H1 (cell line): ENCODE data around the gene CACNG7. TPM values are rescaled to one million over a fixed set of nuclear protein-coding genes. Genes with fewer than 3 reads are reported as not detected.

Experiments used
- CHD7 ChIP-seq: fragments of 300-600 bp; sonication (generic); IDR thresholded peaks from 2 replicates; pipeline ENCODE4 v1.7.1; 2012; ENCODE audit warnings: low read length, moderate library complexity, mild to moderate bottlenecking, inconsistent platforms; ENCODE audit not compliant: insufficient replicate concordance
- KDM1A ChIP-seq: fragments of 200-600, 300-600 bp; sonication (generic); IDR thresholded peaks from 2 replicates; pipeline ENCODE4 v1.7.1; 2016; ENCODE audit warnings: mild to moderate bottlenecking, low read length, borderline replicate concordance
- polyA plus RNA-seq, 7 experiments: library from polyadenylated mRNA; depleted of rRNA in 3 of 7; stranded (reverse) in 5 of 7; unstranded in 2 of 7; fragments of >200 nt in 5 of 7; fragments of 200-250 nt in 2 of 7; gene quantifications; 1 replicate in 5 of 7; 2 replicates in 1 of 7; 4 replicates in 1 of 7; pipeline versions ENCODE4 v1.2.1 to v1.2.3, GENCODE V29; 2011 to 2013; ENCODE audit warnings: missing spikeins in 2 of 7, mixed read lengths in 2 of 7
- total RNA-seq: library from RNA; stranded (reverse); fragmentation: NEBNext Ultra II Directional; extraction: Animal tissue kit (Norgen Biotek cat#: 25700); gene quantifications from 2 replicates; pipeline ENCODE4 v1.2.1, GENCODE V29; 2021

The CACNG7 gene
- total and polyA plus RNA-seq, 2 of the 8 experiments (the other 6 are each of a cell fraction or from before 2014, with no cell fraction given): 28.9 to 69.8 TPM

GRCh38 chr19:53993448-53993847, 84.4 kb downstream of the CACNG7 start (continued):
- TF ChIP-seq CHD7 (no peak), KDM1A (no peak)
- TF ChIP-seq, all 59 proteins: peak for 0
